HFF-Myc (cell line): ENCODE measurements around the gene AXDND1.

Experiments used
- DNase-seq: peaks from one replicate; pipeline ENCODE4 v3.0.0-alpha.2; 2011; ENCODE audit warnings: low read depth; ENCODE audit errors: extremely low read depth
- H3K4me3 ChIP-seq: replicated peaks from 2 replicates; pipeline ENCODE4 v1.5.1; 2011; ENCODE audit warnings: low read depth, mild to moderate bottlenecking, control low read depth, low read length
- CTCF ChIP-seq: IDR thresholded peaks from 2 replicates; pipeline ENCODE4 v1.5.1; 2012; ENCODE audit warnings: mild to moderate bottlenecking, low read depth, low read length, control low read depth; ENCODE audit errors: missing control alignments

Gene AXDND1

GRCh38 chr1:179575497-179576314 is 209.9 kb downstream of the AXDND1 start, which contains the start of gene NPHS2:
Gene NPHS2, minus strand, starts transcription at chr1:179575948. Its CDS starts 84 bp downstream, at chr1:179575864.
- DNase-seq = no peak
- H3K4me3 ChIP-seq = no peak within 1 kb of the TSS
- no peak for TF ChIP-seq CTCF

GRCh38 chr1:179576509-179576908 is 210.7 kb downstream of the AXDND1 start:
- no peak overlapping the region for H3K4me3 ChIP-seq

GRCh38 chr1:179583771-179584320 is 218.1 kb downstream of the AXDND1 start:
- DNase-seq = no peak
- H3K4me3 ChIP-seq = no peak overlapping the region
- TF ChIP-seq CTCF = no peak

More at GRCh38 chr1:179576509-179576908, 210.7 kb downstream of the AXDND1 start:
- TF ChIP-seq CTCF = no peak
- no peak for DNase-seq

GRCh38 chr1:179586107-179586823 is 220.5 kb downstream of the AXDND1 start:
- H3K4me3 ChIP-seq = no peak overlapping the region
- peak; percentile 34 for TF ChIP-seq CTCF
- DNase-seq = no peak

- TF ChIP-seq CTCF = no peak
- no peak overlapping the region for H3K4me3 ChIP-seq
- no peak for DNase-seq
Observed at GRCh38 chr1:179587336-179587735, 221.6 kb downstream of the AXDND1 start.

GRCh38 chr1:179588425-179589024 is 222.8 kb downstream of the AXDND1 start:
- DNase-seq = no peak
- no peak overlapping the region for H3K4me3 ChIP-seq
- TF ChIP-seq CTCF = no peak
